Germinal center (tissue), 1 donor: ENCODE measurements around the gene VWC2L.

ENCODE experiments used
- DNase-seq: peaks from one replicate; pipeline ENCODE4 v3.0.0; 2012; ENCODE audit warnings: mixed read lengths, low spot score

The VWC2L gene

DNA sequence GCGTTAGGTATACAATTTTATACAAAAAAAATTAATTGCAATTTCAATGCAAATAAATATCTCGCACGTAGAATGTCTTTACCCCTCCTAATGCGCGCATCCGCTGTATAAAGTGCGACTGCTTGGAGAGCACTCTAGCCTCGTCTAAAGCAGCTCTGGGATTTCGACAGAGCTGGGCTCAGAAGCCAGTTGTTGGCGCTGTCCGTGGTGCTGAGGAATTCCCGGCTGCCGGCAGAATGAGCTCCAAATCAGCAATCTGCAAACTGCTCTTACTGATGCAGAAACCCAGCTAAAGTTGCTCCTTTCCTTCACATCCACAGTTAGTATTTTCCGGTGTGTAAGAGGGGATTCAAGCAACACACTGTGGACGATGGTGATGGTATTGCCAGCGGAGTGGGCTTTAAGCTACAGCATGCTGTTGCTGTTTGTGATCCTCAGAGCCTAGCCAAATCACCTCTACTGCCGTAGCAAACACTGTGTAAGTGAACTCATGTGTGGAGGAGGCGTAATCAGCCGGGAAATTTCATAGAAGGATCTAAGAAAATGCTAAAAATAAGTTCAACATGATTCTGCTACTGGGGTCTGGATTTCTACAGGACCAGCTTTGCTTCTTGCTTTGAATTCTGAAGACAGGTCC, at the start of gene VWC2L:
VWC2L (plus strand) TSS at position 137 of the 637 bp plus-strand sequence. CDS start 3,140 bp downstream, outside the sequence.
- no peak for DNase-seq

DNA sequence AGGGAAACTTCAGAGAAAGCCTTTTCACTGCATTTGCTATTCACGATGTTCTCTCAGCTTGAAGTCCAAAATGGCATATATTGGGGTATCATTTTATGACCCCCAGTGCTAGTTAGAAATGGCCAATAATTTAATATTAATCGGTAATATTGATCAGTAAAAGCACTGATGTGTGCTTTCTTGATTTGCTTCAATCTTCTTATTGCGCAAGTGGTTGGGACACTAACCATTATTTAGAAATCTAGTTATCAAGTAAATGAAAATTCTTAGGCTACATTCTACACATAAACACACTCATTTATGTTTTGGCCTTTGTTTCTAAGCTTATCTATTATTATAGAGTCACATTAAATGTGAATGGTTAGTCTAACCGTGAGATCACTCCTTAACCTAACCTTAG, 49.7 kb upstream of the VWC2L start:
- DNase-seq, result no peak

DNA sequence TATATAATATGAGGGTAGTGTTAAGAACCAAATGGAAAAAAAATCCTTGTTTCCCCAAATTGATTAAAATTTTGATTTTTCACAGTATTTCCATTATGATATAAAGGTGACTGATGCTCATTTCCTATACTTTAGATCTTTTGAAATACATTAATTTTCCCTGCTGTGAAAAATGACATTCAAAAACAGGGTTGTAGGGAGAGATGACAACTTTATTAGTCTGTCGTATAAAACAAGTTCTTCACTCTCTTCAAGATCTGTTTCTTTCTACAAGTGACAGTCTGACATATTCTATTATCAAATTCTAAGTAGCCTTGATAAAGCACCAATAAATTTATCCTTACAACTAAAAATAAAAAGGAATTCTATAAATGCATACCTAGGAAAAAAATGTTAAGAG, 45.3 kb upstream of the VWC2L start:
- DNase-seq, result no peak

DNA sequence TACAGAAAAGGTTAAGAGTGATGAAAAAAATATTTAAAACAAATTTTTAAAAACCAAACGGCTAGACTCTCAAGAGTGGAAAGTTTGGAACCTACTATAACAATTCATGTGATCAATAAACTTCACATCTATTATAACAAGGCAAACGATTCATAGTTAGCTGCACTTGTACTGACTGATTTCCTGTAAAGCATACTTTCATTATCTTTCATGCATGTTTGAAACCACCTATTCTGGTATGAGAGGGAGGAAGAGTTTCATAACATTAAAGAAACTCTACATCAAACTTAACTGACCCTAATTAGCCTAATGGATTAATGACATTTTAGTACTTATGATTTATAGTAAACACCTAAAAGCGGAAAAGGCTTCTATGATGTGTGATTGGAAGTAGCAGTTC, 43.7 kb upstream of the VWC2L start:
- DNase-seq, result no peak

DNA sequence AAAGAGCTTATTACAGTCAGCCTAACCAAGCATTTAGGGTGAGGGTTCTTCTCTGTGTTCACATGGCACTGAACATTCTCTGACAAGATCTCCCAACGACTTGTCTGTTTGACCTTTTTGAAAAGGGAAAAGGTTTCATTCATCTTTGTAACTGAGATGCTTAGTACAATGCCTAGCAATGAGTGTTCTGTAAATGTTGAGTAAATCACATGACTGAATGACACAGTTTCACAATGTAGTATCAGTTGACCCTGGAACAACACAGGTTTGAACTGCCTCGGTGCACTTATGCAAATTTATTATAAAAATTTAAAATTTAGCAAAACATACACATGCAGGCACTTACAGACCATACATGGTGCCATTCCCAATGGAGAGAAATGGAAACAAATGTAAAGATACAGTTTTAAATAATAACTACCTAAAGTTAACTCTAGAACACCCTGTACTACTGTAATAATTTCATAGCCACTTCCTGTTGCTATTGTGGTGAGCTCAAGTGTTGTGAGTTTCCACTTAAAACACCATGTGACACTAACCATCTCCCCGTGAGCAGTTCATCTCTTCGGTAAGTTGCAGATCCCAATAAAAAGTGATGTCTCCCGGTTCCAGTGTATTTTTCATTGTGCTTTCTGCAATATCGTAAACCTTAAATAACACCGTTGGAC, 34.1 kb upstream of the VWC2L start:
- DNase-seq, result no peak

DNA sequence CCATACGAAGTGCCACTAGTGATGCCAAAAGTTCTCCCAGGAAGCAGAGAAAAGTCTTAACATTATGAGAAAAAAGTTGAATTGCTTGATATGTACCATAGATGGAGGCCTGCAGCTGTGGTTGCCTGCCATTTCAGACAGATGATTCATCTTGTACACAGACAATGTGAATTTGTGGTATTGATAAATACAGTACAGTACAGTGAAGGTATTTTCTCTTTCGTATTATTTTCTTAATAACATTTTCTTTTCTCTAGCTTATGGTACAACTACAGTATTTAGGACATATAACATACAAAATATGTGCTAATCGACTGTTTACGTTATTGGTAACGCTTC, 33.6 kb upstream of the VWC2L start:
- DNase-seq, result no peak

DNA sequence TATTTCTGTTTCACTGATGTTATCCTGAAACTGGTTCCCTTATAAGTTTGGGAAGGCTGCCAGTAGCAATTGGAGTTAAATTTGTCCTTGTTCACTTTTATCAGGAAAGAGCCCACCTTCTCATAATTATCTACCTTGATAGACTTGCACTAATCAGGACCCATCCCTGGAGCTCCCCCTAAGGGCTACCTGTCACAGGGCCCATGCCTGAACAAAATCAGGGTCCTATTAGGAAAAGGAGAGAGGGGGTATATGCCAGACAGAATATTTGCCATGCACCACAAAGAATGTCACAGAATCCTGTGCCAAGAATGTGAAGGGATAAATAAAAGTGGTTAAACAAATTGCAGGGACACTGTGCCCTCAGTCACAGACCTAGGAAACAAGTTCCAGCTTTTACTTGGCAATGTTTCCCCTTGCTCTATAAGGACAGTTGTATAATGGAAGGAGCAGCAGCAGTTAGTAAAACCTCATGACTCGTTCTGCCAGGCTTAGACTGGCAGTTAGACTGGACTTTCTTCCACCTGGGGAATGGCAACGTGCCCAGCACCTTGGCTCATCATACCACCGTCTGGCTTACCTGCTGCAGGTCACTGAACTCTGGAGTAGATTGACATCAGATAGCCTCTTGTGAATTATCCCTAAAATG, 32.3 kb upstream of the VWC2L start:
- no peak for DNase-seq

DNA sequence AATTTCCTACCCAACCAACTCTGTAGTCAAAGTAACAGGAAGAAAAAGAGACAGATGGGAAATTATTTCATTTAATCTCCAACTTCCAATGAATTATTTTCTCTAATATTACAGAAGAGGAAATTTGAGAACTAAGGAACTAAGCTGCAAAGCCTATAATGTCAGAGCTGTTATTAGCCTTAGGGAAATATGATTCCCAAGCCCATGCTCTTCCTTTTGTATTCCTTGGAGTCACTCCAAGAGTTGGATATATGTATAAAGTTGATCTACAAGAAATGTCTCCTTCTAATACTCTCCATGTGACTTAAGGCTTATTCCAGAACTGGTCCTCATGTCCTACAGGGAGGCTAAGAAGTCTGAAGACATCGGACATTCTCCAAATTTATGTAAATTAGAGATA, 31.6 kb upstream of the VWC2L start:
- DNase-seq, result no peak

DNA sequence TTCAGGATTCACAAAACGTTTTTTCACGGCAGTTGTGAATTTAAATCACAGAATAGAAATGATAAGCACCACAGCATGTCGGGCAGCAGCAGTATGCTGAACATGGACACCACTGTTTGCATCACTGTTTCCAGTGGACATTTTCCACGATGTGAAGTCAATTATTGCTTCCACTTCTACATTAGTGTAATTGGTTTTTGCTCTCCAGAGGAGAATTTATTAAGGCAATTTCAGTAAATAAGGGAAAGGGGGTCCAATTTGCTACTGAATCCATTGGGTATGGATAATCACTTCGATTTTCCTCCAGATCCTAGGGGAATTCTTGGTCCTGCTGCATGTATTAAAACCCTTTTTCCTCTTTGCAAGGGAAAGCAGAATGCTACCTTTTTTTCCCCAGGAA, 30.2 kb upstream of the VWC2L start:
- DNase-seq, result no peak

DNA sequence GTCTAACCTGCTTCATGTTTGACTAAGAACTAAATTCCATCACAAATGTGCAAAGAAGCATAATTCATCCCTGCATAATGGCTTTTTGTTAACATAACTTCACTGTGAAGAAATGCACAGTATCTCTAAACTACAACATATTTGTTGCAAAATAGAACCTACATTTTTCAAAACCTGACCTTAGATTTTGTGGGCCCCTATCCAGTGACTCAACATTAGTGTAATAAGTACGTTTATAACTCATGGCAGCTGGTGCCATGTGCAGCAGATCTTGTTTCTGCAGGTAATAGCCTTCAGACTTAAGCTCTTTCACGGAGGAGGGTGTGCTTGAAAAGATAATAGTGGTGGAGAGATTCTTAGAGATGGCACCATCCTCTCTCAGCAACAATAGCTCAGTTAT, 28.6 kb upstream of the VWC2L start:
- no peak for DNase-seq

DNA sequence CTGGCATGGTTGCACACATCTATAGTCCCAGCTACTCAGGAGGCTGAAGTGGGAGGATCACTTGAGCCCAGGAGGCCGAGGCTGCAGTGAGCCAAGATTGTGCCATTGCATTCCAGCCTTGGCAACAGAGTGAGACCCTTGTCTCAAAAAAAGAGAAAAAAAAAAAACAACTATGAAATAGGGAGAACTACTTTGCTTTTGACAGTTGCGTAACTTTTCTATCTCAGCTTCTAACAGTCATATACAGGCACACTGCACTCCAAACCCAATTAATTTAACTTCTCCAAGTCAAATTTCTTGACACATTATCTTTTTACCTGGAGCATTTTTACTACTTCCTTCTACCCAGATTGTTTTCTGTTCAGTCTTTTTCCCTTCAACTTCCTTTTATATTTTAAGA, 24.1 kb upstream of the VWC2L start:
- DNase-seq, result no peak

DNA sequence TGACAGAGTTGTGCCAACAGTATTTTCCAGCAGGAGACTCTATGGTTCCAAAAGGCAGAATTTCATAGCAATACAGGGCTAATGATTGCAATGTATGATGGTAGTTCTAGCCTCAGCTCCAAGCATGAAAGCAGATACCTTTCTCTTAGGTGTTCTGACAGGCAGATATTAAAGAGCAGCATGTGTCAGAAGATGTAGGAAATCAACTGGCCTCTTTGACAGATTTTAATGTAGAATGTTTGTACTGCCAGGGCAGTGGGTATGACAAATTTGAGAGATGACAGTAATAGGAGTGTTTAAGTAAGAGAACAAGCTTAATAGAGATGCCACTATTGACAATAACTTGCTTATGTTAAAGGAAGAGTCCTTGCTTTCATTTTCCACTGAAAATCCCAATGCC, 21.5 kb upstream of the VWC2L start:
- no peak for DNase-seq

DNA sequence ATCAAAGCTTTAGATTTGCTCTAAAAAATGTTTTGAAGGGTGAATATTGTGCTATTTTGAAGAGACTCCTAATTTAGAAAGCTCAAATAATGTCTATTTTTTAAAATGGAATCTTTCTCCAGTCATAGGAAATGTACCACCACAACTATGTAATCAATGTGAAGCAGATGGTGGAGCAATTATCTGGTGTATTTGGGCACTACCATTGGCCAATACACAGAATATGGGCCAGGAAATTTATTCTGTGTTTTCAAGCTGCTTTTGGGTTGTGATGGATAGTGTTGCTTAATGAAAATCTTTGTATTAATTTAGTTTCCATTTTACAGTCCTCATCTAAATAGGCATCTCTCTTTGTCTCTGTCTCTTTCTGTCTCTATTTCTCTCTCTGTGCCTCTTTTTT, 17.1 kb upstream of the VWC2L start:
- DNase-seq, result no peak

DNA sequence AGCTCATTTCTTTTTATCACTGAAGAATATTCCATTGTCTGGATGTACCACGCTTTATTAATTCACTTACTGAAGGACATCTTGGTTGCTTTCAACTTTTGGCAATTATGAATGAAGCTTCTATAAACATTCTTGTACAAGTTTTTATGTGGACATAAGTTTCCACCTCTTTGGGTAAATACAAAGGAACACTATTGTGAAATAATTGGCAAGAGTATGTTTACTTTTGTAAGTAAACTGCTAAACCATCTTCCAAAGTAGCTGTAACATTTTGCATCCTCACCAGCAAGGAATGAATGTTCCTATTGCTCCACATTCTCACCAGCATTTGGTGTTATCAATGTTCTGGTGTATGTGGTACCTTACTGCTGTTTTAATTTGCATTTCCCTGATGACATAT, 15.8 kb upstream of the VWC2L start:
- DNase-seq, result no peak

DNA sequence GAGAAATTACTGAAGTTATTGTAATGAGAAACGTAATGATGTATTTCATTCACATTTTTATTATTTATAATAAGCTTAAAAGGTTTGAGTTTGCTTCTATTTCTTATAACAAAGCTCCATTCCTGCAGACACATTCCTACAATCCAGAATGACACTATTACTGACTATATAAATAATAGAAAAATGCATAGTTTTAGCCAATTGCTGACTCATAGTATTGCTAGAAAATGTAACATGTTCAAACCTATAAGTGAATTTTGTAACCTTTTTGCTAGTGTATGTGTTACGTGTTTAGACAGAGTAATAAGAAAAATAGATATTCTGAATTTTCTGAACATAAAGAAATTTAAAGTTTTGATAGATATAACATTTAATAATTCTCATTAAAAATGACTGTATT, 9.3 kb upstream of the VWC2L start:
- no peak for DNase-seq

DNA sequence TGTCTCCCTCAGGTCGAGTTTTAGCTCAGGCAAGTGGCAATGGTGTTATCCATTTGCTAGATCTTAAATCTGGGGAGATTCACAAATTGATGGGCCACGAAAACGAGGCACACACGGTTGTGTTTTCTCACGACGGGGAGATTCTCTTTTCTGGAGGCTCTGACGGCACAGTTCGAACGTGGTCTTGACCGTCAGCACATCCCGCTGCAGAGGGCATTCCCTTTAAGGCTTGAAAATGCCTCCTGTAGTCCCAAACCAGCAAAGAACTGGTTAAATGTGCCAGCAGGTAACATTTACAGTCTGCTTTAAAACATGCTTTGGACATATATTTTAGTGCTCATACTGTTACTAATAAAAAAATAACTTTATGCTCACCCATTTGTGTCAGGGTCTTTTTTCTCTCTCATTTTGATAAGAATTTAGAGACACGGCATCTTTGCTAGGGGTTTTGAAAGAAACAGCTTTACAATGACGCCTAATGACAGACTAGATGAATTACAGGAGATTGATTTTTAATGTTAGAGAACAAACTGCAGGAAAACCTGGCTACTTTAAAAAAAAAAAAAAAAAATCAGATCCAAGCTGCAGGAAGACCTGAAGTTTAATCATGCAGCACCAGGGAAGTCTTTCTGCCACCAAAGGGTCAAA, 602 bp upstream of the VWC2L start:
- DNase-seq, result no peak

DNA sequence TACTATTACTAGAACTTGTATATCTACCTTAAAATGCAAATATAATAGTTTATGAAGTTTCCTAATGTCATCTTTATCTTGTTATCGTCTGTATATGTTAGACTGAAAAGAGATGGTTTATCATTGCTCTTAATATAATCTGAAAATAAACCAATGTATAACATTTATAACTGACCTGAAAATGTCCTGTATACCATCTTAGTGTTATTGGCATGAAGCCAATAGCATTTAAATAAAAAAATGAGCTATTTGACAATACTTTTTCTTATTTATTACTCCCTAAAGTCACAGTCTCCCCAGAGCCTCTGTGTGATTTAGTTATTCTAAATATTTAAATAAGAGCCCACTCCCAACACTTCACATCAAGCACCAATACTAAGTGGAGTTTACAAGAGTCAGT, 1.8 kb downstream of the VWC2L start:
- no peak for DNase-seq

DNA sequence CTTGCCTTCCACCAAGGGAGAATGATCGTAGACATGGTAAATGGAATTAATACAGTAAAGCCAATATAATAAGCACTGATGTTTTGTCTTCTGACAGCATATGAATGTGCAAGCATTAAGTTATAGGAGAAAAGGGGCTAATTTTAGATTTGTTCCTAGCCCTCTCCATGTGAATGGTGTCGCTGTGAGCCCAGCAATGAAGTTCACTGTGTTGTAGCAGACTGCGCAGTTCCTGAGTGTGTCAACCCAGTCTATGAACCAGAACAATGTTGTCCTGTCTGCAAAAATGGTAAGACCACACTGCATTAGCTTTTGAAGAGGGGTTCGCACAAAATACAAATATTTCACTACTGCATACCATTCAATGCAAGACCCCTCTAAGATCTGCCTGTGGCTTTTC, 25.6 kb downstream of the VWC2L start:
- no peak for DNase-seq

DNA sequence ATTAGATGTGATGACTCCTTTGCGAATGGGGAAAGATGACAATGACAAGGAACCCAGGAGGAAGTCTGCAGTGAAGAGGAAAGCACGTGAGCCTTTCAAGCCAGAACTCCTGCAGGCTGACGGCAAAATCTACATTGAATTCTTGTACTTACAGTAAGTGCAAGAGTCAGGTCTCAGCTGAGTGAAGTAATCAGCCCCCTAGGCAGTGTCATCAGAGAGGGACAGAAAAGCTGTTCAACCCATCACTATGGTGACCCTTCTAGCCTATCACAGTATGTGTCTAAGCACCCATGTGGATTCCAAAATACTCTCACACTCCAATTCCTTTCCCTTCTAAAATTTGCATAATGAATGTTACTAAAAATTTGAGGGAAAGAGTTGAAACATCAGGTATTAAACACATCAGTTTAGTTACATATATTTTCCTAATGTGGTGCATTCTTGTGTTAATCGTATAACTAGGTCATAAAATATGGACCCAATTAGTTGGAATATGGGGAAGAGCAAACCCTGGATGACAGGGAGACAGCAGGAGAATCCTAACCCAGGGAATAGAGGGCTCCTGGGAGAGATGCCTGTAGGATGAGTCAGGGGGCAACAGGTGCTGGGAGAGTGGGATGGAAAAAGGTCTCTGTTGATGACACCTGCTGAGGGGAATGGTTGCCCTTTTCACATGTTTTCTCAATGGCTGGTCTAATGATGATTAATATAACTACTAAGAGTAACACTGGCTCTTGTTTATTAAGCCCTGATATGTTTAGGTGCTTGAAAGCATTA, 39.5 kb downstream of the VWC2L start:
- DNase-seq, result no peak

DNA sequence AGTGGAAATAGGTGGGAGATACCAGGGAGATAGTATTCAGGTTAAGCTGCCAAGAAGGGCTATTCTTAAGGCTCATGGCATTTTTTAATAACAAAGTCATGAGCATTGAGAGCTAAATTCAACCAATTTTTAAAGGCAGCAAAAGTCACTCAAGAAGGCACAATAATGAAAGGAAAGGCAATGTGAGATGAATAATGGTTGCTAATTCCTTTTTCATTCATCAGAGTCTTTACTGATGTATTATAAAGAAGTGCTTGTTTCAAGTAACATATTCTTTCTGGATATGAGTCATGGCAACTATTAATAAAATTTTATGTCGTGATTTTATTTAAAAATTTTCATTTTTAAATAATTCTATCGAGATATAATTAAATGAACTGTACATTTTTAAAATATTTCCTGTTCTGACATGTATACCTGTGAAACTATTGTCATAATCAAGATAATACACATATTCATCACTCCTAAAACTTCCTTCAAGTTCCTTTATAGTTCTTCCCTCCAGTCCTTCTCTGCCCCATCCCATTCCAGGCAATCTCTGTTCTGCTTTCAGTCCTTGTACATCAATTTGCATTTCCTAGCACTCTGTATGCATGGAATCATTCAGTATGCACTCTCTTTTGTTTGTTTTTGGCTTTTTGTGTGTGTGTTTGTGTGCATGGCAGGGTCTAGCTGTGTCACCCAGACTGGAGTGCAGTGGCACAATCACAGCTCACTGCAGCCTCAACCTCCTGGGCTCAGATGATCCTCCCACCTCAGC, 40.8 kb downstream of the VWC2L start:
- no peak for DNase-seq

DNA sequence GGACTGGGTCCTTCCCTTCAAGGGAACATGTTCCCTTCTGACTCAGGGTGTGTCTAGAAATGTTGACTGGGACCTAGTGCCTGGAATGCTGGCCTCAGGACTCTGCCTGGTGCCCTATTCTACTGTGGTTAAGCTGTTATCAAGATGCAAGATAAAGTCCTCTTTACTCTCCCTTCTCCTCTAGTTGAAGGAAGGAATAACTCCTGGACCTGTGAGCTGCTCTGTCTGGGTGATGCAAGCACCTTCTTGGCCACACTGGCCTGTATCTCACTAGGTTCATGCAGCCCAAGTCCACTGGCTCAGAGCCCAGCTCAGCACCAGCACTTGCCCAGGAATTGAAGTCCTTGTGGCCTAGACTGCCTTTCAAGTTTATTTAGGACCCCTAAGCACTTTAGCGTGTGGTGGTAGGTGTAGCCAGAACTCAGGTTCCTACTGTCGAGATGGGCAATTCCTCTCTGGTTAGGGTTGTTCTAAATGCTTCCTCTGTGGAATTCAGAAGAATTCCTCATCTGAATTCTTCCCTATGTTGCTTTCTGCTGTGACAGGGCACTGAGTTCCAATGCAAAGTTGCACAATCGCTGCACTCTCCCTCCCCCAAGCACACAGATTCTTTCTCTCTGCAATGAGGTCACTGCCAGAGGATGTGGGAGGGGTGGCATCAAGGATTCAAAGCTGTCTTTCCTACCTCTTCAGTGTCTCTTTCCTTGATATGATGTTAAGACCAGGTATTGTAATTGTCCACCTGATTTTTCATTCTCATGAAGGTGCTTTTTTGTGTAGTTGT, 54.7 kb downstream of the VWC2L start:
- no peak for DNase-seq
